Measurements from ENCODE around the gene NRXN3.

- TF ChIP-seq MXI1 (IDR thresholded peaks at IDR 0.05; ENCODE audit: borderline replicate concordance, low read depth, low read length), result no peak
- TF ChIP-seq, protein P1, sequence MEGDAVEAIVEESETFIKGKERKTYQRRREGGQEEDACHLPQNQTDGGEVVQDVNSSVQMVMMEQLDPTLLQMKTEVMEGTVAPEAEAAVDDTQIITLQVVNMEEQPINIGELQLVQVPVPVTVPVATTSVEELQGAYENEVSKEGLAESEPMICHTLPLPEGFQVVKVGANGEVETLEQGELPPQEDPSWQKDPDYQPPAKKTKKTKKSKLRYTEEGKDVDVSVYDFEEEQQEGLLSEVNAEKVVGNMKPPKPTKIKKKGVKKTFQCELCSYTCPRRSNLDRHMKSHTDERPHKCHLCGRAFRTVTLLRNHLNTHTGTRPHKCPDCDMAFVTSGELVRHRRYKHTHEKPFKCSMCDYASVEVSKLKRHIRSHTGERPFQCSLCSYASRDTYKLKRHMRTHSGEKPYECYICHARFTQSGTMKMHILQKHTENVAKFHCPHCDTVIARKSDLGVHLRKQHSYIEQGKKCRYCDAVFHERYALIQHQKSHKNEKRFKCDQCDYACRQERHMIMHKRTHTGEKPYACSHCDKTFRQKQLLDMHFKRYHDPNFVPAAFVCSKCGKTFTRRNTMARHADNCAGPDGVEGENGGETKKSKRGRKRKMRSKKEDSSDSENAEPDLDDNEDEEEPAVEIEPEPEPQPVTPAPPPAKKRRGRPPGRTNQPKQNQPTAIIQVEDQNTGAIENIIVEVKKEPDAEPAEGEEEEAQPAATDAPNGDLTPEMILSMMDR (conservative IDR thresholded peaks at IDR 0.05; ENCODE audit: low read depth, low read length), result no peak
- TF ChIP-seq, protein P2, sequence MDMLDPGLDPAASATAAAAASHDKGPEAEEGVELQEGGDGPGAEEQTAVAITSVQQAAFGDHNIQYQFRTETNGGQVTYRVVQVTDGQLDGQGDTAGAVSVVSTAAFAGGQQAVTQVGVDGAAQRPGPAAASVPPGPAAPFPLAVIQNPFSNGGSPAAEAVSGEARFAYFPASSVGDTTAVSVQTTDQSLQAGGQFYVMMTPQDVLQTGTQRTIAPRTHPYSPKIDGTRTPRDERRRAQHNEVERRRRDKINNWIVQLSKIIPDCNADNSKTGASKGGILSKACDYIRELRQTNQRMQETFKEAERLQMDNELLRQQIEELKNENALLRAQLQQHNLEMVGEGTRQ (IDR thresholded peaks at IDR 0.05; ENCODE audit: low read depth, low read length), result no peak
- TF ChIP-seq CEBPB (IDR thresholded peaks at IDR 0.05; ENCODE audit: low read depth, low read length), result no peak
- TF ChIP-seq POLR2A (IDR thresholded peaks at IDR 0.05; ENCODE audit: low read depth, low read length), result no peak
- no peak for TF ChIP-seq ELK1 (IDR thresholded peaks at IDR 0.05; ENCODE audit: borderline replicate concordance, low read depth, low read length)
- TF ChIP-seq RCOR1 (IDR thresholded peaks at IDR 0.05; ENCODE audit: insufficient replicate concordance, low read length), result no peak
- TF ChIP-seq SMC3 (IDR thresholded peaks at IDR 0.05; ENCODE audit: low read depth, low read length), result no peak
- no peak for TF ChIP-seq CHD1 (IDR thresholded peaks at IDR 0.05; ENCODE audit: low read depth, low read length)
- no peak for TF ChIP-seq RAD21 (IDR thresholded peaks at IDR 0.05; ENCODE audit: low read length)
- TF ChIP-seq MAFK (IDR thresholded peaks at IDR 0.05; ENCODE audit: low read depth, low read length), result no peak
Measured at GRCh38 chr14:78754059-78754458, 583.9 kb downstream of the NRXN3 start.

Measured in IMR-90 (cell line).